HepG2 (cell line): ENCODE results near the gene BACE1-AS. TPM values are rescaled to one million over a fixed set of nuclear protein-coding genes. Genes with fewer than 3 reads are reported as not detected.

Source experiments
- BRCA1 ChIP-seq: sonication (generic); formaldehyde crosslinking; IDR thresholded peaks from 2 replicates; pipeline ENCODE4 v1.4.0; 2020; ENCODE audit warnings: missing genetic modification reagents
- CEBPG ChIP-seq: IDR thresholded peaks from 2 replicates; pipeline ENCODE4 v1.6.1; 2016
- CENPT ChIP-seq: sonication (generic); formaldehyde crosslinking; IDR thresholded peaks from 2 replicates; pipeline ENCODE4 v1.8.0; 2022; ENCODE audit warnings: low read depth, mild to moderate bottlenecking, moderate library complexity, missing genetic modification reagents
- CENPX ChIP-seq: sonication (generic); formaldehyde crosslinking; IDR thresholded peaks from 2 replicates; pipeline ENCODE4 v1.9.0; 2021; ENCODE audit warnings: mild to moderate bottlenecking, missing genetic modification reagents, moderate library complexity
- CREM ChIP-seq, 2 experiments: sonication (generic) in 1 of 2; formaldehyde crosslinking in 1 of 2; IDR thresholded peaks; 2 replicates each; pipeline versions ENCODE4 v1.4.0 to v1.6.1; 2016 to 2020; ENCODE audit warnings: antibody characterized with exemption in 1 of 2, mild to moderate bottlenecking in 1 of 2, missing genetic modification reagents in 1 of 2
- ESRRA ChIP-seq: sonication (generic); formaldehyde crosslinking; IDR thresholded peaks from 2 replicates; pipeline ENCODE4 v1.5.1; 2020; ENCODE audit warnings: mild to moderate bottlenecking, low read depth, missing genetic modification reagents
- FIP1L1 ChIP-seq: fragments of 200-400 bp; formaldehyde crosslinking; IDR thresholded peaks from 2 replicates; pipeline ENCODE4 v1.6.1; 2018; ENCODE audit warnings: low read depth, mild to moderate bottlenecking, low read length, moderate library complexity, borderline replicate concordance; ENCODE audit not compliant: insufficient read depth
- GLI4 ChIP-seq: sonication (generic); formaldehyde crosslinking; IDR thresholded peaks from 2 replicates; pipeline ENCODE4 v1.5.1; 2020; ENCODE audit warnings: missing genetic modification reagents, mild to moderate bottlenecking, moderate library complexity, borderline replicate concordance
- HHEX ChIP-seq: IDR thresholded peaks from 2 replicates; pipeline ENCODE4 v1.6.1; 2016; ENCODE audit warnings: control low read depth
- JUND ChIP-seq: sonication (generic); formaldehyde crosslinking; IDR thresholded peaks from 2 replicates; pipeline ENCODE4 v1.8.0; 2022; ENCODE audit warnings: mild to moderate bottlenecking, missing genetic modification reagents
- MAFK ChIP-seq, 2 experiments: IDR thresholded peaks in 1 of 2; conservative IDR thresholded peaks in 1 of 2; 2 replicates each; pipeline ENCODE4 v1.6.1; 2011; ENCODE audit warnings: improper control_type of control experiment in 2 of 2, low read length in 2 of 2
- MEF2D ChIP-seq: sonication (generic); formaldehyde crosslinking; IDR thresholded peaks from 2 replicates; pipeline ENCODE4 v1.5.1; 2020; ENCODE audit warnings: mild to moderate bottlenecking, missing genetic modification reagents
- MEIS1 ChIP-seq: sonication (generic); formaldehyde crosslinking; IDR thresholded peaks from 2 replicates; pipeline ENCODE4 v1.9.0; 2021; ENCODE audit warnings: mild to moderate bottlenecking, missing genetic modification reagents, moderate library complexity, borderline replicate concordance
- MIXL1 ChIP-seq: IDR thresholded peaks from 2 replicates; pipeline ENCODE4 v1.6.1; 2016
- RARA ChIP-seq: IDR thresholded peaks from 2 replicates; pipeline ENCODE4 v1.6.1; 2016; ENCODE audit warnings: missing genetic modification reagents, missing compliant biosample characterization
- SP2 ChIP-seq: sonication (generic); formaldehyde crosslinking; IDR thresholded peaks from 2 replicates; pipeline ENCODE4 v1.5.1; 2020; ENCODE audit warnings: mild to moderate bottlenecking, missing genetic modification reagents
- ZMYM4 ChIP-seq: sonication (generic); formaldehyde crosslinking; IDR thresholded peaks from 2 replicates; pipeline ENCODE4 v1.8.1; 2023; ENCODE audit warnings: mild to moderate bottlenecking, missing genetic modification reagents
- ZNF564 ChIP-seq: sonication (generic); formaldehyde crosslinking; IDR thresholded peaks from 2 replicates; pipeline ENCODE4 v1.8.1; 2023; ENCODE audit warnings: mild to moderate bottlenecking, missing genetic modification reagents
- ZNF713 ChIP-seq: sonication (generic); formaldehyde crosslinking; IDR thresholded peaks from 2 replicates; pipeline ENCODE4 v1.4.0; 2020; ENCODE audit warnings: mild to moderate bottlenecking, missing genetic modification reagents
- ZNF776 ChIP-seq: sonication (generic); formaldehyde crosslinking; IDR thresholded peaks from 2 replicates; pipeline ENCODE4 v1.4.0; 2020; ENCODE audit warnings: mild to moderate bottlenecking, missing genetic modification reagents
- polyA plus RNA-seq, 8 experiments: library from polyadenylated mRNA; depleted of rRNA in 3 of 8; stranded (reverse) in 7 of 8; unstranded in 1 of 8; fragments of >200 nt; fragmentation: Illumina TruSeq in 4 of 8; extraction: Trizol in 4 of 8; gene quantifications; 2 replicates each; pipeline versions ENCODE4 v1.2.1 to v1.2.3, GENCODE V29; 2011 to 2016; ENCODE audit warnings: low read depth in 4 of 8, missing spikeins in 1 of 8, mixed read lengths in 1 of 8; ENCODE audit not compliant: insufficient read depth in 1 of 8
- total RNA-seq, 5 experiments: library from RNA; depleted of rRNA; stranded (reverse); fragments of >200 nt; fragmentation: Illumina TruSeq; extraction: Trizol; gene quantifications; 2 replicates each; pipeline ENCODE4 v1.2.3, GENCODE V29; 2016; ENCODE audit warnings: low read depth in 1 of 5
- TF ChIP-seq, protein P1 (sequence below): sonication (generic); formaldehyde crosslinking; IDR thresholded peaks from 2 replicates; pipeline ENCODE4 v1.8.1; 2023; ENCODE audit warnings: mild to moderate bottlenecking, moderate library complexity, missing genetic modification reagents
- TF ChIP-seq, protein P2 (sequence below), 2 experiments: sonication (generic) in 1 of 2; formaldehyde crosslinking in 1 of 2; IDR thresholded peaks; 2 replicates each; pipeline versions ENCODE4 v1.4.0 to v1.6.1; 2018 to 2020; ENCODE audit warnings: missing genetic modification reagents in 2 of 2, borderline replicate concordance in 1 of 2, low read depth in 1 of 2, mild to moderate bottlenecking in 1 of 2, missing biosample characterization in 1 of 2
- TF ChIP-seq, protein P3 (sequence below): sonication (generic); formaldehyde crosslinking; IDR thresholded peaks from 2 replicates; pipeline ENCODE4 v1.5.1; 2020; ENCODE audit warnings: mild to moderate bottlenecking, missing genetic modification reagents, moderate library complexity

BACE1-AS gene
- total and polyA plus RNA-seq, 2 of the 13 experiments (the other 11 are each of a cell fraction or from before 2014, with no cell fraction given) = 2.0 to 3.9 TPM

DNA sequence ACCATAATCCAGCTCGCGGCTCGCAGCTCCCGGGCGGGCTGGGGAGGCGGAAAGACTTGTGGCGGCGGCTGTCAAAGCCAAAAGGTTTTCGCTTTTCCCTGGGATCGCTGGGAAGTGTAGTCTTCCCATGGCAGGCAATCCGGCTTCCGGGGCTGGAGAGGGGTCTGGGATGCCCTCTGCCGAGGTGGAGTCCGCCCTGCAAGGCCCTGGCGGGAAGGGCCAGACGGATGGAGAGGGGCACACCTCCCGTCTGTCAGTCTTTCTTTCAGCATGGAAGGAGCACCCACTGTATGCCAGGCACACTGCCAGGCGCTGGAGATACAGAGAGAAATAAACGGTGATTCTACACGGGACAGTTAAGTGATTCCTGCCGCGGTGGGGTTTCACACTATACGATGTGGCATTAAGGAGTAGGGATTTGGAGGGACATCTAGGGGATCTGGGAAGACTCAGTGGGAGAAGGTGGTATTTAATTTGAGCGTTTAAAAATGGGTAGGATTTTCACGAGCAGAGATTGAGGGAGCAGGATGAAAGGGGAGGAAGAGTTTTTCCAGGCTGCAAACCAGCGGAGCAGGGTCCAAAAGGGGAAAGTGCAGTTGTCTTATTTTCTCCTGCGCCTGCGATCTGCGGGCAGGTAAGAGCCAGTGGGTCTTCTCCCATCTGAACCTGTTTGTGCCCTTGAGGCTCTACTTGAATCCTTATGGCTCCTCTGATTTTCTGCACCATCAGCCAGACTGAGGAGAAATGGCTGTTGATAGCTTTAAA lies 25.2 kb downstream of the BACE1-AS start, which contains the start of gene BACE1 (continued):
- peak; percentile 27; the same call in 1 of the 2 replicates for TF ChIP-seq RARA (CRISPR knock-in tag)
- TF ChIP-seq, protein P1, sequence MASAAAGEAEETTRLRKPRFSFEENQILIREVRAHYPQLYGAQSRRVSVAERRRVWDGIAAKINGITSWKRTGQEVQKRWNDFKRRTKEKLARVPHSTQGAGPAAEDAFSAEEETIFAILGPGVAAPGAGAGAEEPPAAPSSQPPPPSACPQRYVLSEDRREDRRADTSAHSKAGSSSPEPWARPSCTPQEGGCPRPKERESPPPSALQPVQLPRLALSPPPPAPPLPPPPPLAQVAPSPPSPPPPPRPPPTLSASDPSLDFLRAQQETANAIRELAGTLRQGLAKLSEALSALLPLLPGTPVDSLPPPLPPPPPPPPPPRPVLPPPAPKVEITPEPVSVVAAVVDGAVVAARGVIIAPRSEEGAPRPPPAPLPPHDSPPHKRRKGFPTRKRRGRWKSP (CRISPR knock-in tag) = peak; percentile 66; the same call in 1 of the 2 replicates
- TF ChIP-seq, protein P2, sequence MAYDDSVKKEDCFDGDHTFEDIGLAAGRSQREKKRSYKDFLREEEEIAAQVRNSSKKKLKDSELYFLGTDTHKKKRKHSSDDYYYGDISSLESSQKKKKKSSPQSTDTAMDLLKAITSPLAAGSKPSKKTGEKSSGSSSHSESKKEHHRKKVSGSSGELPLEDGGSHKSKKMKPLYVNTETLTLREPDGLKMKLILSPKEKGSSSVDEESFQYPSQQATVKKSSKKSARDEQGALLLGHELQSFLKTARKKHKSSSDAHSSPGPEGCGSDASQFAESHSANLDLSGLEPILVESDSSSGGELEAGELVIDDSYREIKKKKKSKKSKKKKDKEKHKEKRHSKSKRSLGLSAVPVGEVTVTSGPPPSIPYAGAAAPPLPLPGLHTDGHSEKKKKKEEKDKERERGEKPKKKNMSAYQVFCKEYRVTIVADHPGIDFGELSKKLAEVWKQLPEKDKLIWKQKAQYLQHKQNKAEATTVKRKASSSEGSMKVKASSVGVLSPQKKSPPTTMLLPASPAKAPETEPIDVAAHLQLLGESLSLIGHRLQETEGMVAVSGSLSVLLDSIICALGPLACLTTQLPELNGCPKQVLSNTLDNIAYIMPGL (CRISPR knock-in tag; IDR thresholded peaks at IDR 0.05; ENCODE audit: borderline replicate concordance in 1 of 2, low read depth in 1 of 2) = peak in 1 of 2 experiments; percentile 88; a peak in 2 of 4 replicates
- no peak for TF ChIP-seq JUND (CRISPR knock-in tag)
- TF ChIP-seq FIP1L1 = no peak
- peak; percentile 73 for TF ChIP-seq CREM (IDR thresholded peaks at IDR 0.05)
- no peak for TF ChIP-seq CREM (CRISPR knock-in tag; IDR thresholded peaks at IDR 0.05)
- peak; percentile 53 for TF ChIP-seq SP2 (CRISPR knock-in tag)
- peak; percentile 39 for TF ChIP-seq CEBPG
- TF ChIP-seq ESRRA = 0 out of 2 replicates have a peak, but pooled peaks have one; percentile 27
- no peak for TF ChIP-seq CENPT
- TF ChIP-seq, protein P3, sequence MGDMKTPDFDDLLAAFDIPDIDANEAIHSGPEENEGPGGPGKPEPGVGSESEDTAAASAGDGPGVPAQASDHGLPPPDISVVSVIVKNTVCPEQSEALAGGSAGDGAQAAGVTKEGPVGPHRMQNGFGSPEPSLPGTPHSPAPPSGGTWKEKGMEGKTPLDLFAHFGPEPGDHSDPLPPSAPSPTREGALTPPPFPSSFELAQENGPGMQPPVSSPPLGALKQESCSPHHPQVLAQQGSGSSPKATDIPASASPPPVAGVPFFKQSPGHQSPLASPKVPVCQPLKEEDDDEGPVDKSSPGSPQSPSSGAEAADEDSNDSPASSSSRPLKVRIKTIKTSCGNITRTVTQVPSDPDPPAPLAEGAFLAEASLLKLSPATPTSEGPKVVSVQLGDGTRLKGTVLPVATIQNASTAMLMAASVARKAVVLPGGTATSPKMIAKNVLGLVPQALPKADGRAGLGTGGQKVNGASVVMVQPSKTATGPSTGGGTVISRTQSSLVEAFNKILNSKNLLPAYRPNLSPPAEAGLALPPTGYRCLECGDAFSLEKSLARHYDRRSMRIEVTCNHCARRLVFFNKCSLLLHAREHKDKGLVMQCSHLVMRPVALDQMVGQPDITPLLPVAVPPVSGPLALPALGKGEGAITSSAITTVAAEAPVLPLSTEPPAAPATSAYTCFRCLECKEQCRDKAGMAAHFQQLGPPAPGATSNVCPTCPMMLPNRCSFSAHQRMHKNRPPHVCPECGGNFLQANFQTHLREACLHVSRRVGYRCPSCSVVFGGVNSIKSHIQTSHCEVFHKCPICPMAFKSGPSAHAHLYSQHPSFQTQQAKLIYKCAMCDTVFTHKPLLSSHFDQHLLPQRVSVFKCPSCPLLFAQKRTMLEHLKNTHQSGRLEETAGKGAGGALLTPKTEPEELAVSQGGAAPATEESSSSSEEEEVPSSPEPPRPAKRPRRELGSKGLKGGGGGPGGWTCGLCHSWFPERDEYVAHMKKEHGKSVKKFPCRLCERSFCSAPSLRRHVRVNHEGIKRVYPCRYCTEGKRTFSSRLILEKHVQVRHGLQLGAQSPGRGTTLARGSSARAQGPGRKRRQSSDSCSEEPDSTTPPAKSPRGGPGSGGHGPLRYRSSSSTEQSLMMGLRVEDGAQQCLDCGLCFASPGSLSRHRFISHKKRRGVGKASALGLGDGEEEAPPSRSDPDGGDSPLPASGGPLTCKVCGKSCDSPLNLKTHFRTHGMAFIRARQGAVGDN = peak; percentile 69
- TF ChIP-seq HHEX (CRISPR knock-in tag) = no peak
- TF ChIP-seq GLI4 (CRISPR knock-in tag) = peak; percentile 83; the same call in 1 of the 2 replicates
- TF ChIP-seq MEIS1 (CRISPR knock-in tag) = 0 out of 2 replicates have a peak, but pooled peaks have one; percentile 20
- TF ChIP-seq CENPX (CRISPR knock-in tag) = no peak
- no peak for TF ChIP-seq MAFK (conservative IDR thresholded peaks at IDR 0.05 in 1 of 2, IDR thresholded peaks at IDR 0.05 in 1 of 2; ENCODE audit: low read length in 2 of 2)
- TF ChIP-seq ZNF713 (CRISPR knock-in tag) = 0 out of 2 replicates have a peak, but pooled peaks have one; percentile 48
- TF ChIP-seq ZNF564 = 0 out of 2 replicates have a peak, but pooled peaks have one; percentile 15
- no peak for TF ChIP-seq ZNF776 (CRISPR knock-in tag)
- TF ChIP-seq MIXL1 (CRISPR knock-in tag) = peak; percentile 16; the same call in 1 of the 2 replicates
- peak; percentile 68 for TF ChIP-seq ZMYM4 (CRISPR knock-in tag)
- 0 out of 2 replicates have a peak, but pooled peaks have one; percentile 56 for TF ChIP-seq MEF2D (CRISPR knock-in tag)
- TF ChIP-seq BRCA1 (CRISPR knock-in tag) = 0 out of 2 replicates have a peak, but pooled peaks have one; percentile 49
